ENCODE results near the gene RBMS2.

- TF ChIP-seq CTCF (optimal IDR thresholded peaks at IDR 0.05 in 1 of 3, IDR thresholded peaks at IDR 0.05 in 1 of 3, conservative IDR thresholded peaks at IDR 0.05 in 1 of 3; ENCODE audit: extremely low read depth in 1 of 3, insufficient read depth in 2 of 3, low read length in 3 of 3), result no peak
- TF ChIP-seq EZH2 (IDR thresholded peaks at IDR 0.05; ENCODE audit: low read length), result no peak
These were observed 119.6 kb downstream of the RBMS2 start for GRCh38 chr12:56641219-56641618.
